NCI-H748 (cell line): ENCODE results near the gene OVAAL.
A peak's percentile ranks its signal among the peaks of the same experiment; 100 is the strongest.

Source experiments
- DNase-seq: peaks from one replicate; lab custom pipeline; 2025; ENCODE audit not compliant: unreplicated experiment; lab: John Stamatoyannopoulos, UW

OVAAL gene

GRCh38 chr1:180568184-180568583 is 9.4 kb downstream of the OVAAL start:
- no peak for DNase-seq

- DNase-seq, result no peak
Measured at GRCh38 chr1:180571060-180571831, 12.5 kb downstream of the OVAAL start.

- DNase-seq, result no peak
Measured at GRCh38 chr1:180571832-180572636, 13.3 kb downstream of the OVAAL start.

GRCh38 chr1:180572760-180573159 is 14.0 kb downstream of the OVAAL start:
- no peak for DNase-seq

GRCh38 chr1:180574031-180574713 is 15.4 kb downstream of the OVAAL start:
- DNase-seq, result no peak

GRCh38 chr1:180577361-180577760 is 18.6 kb downstream of the OVAAL start:
- DNase-seq, result no peak

- peak; percentile 51 for DNase-seq
Measured at GRCh38 chr1:180579961-180580611, 21.3 kb downstream of the OVAAL start.

- DNase-seq, result no peak
Measured at GRCh38 chr1:180581635-180582039, 22.9 kb downstream of the OVAAL start.

GRCh38 chr1:180584869-180585268 is 26.1 kb downstream of the OVAAL start:
- DNase-seq, result no peak

- no peak for DNase-seq
Measured at GRCh38 chr1:180585994-180586359, 27.2 kb downstream of the OVAAL start.

GRCh38 chr1:180586671-180587155 is 27.9 kb downstream of the OVAAL start:
- DNase-seq, result peak; percentile 80

- DNase-seq, result no peak
Measured at GRCh38 chr1:180588121-180588520, 29.4 kb downstream of the OVAAL start.

- no peak for DNase-seq
Measured at GRCh38 chr1:180590889-180591288, 32.1 kb downstream of the OVAAL start.

- no peak for DNase-seq
Measured at GRCh38 chr1:180593382-180593781, 34.6 kb downstream of the OVAAL start.

GRCh38 chr1:180594723-180595122 is 36.0 kb downstream of the OVAAL start:
- peak; percentile 73 for DNase-seq

GRCh38 chr1:180595966-180596365 is 37.2 kb downstream of the OVAAL start:
- DNase-seq, result no peak

- DNase-seq, result no peak
Measured at GRCh38 chr1:180597520-180597919, 38.8 kb downstream of the OVAAL start.

- DNase-seq, result no peak
Measured at GRCh38 chr1:180598333-180598974, 39.7 kb downstream of the OVAAL start.

- DNase-seq, result no peak
Measured at GRCh38 chr1:180600343-180600742, 41.6 kb downstream of the OVAAL start.

GRCh38 chr1:180601512-180601911 is 42.7 kb downstream of the OVAAL start:
- no peak for DNase-seq
